ENCODE data around the gene SPATA32. TPM values are rescaled to one million over a fixed set of nuclear protein-coding genes. Genes with fewer than 3 reads are reported as not detected.

The SPATA32 gene
- total RNA-seq, 1 experiment from 2014 or later, result 0.15 TPM

GRCh38 chr17:45307290-45308015 lies 45.6 kb upstream of the SPATA32 start:
- no TSS peak for BruUV-seq (replicated peaks)
- ATAC-seq, result no peak
- DNase-seq (ENCODE audit: low read depth, low spot score), result no peak
- intact Hi-C loops (cut with micrococcal nuclease), result no loop called here
- ChIA-PET CTCF (interaction anchor here (0.6 to 1.5 kb wide), 2 partner anchors 12 to 63 kb away, joined by 4 read pairs; no protein-coding TSS in a partner anchor), POLR2A (interaction anchor here (0.6 kb wide), 1 partner anchor 70 kb away, joined by 3 read pairs; no protein-coding TSS in a partner anchor), RAD21 (ENCODE audit: low non-redundant PET in 1 of 2, low total read pairs in 2 of 2, uncharacterized antibody in 2 of 2, unreplicated experiment in 2 of 2) (no interaction called here)
- Histone ChIP-seq H3K27me3 (ENCODE audit: insufficient read depth, low read length) (no peaks in the 10 kb centered on the region), H3K4me1 (ENCODE audit: control insufficient read depth in 1 of 2, insufficient read depth in 2 of 2, low read length in 2 of 2) (peaks cover 50 to 84% of the 10 kb centered on the region in 2 experiments), H3K9me2 (ENCODE audit: insufficient read depth) (no peaks in the 10 kb centered on the region), H3K27ac (ENCODE audit: low read depth, low read length) (peak overlapping the region; percentile 40), H3K79me2 (ENCODE audit: insufficient read depth, low read length) (peaks cover 100% of the 10 kb centered on the region), H3K36me3 (ENCODE audit: control insufficient read depth in 1 of 2, insufficient read depth in 2 of 2, low read length in 2 of 2) (peaks cover 0 to 24% of the 10 kb centered on the region in 2 experiments; a peak in 2 of 4 replicates), H3K9ac (ENCODE audit: low read length) (0 out of 2 replicates have a peak overlapping the region, but pooled peaks have one; percentile 1), H2AFZ (ENCODE audit: low read depth, low read length, poor library complexity, severe bottlenecking) (no peak overlapping the region), H3K4me3 (replicated peaks in 1 of 2; ENCODE audit: low read depth in 1 of 2, low read length in 2 of 2) (no peak overlapping the region), H3K4me2 (ENCODE audit: low read length) (peak overlapping the region; percentile 42), H4K20me1 (ENCODE audit: insufficient read depth) (peaks cover 34% of the 10 kb centered on the region; the same call in 1 of the 2 replicates), H3K9me3 (ENCODE audit: control insufficient read depth in 1 of 2, insufficient read depth in 1 of 2, low read depth in 1 of 2, low read length in 2 of 2) (no peaks in the 10 kb centered on the region)
- peak; percentile 46 for TF ChIP-seq TCF7L2 (IDR thresholded peaks at IDR 0.05; ENCODE audit: borderline replicate concordance, extremely low read depth, insufficient read depth, insufficient read length)
- no peak for TF ChIP-seq SP1 (IDR thresholded peaks at IDR 0.05; ENCODE audit: low read depth)

GRCh38 chr17:45306623-45307022 lies 44.7 kb upstream of the SPATA32 start:
- no TSS peak for BruUV-seq (replicated peaks)
- Histone ChIP-seq H3K27ac (ENCODE audit: low read depth, low read length) (no peak overlapping the region), H3K4me3 (replicated peaks in 1 of 2; ENCODE audit: low read depth in 1 of 2, low read length in 2 of 2) (no peak overlapping the region), H3K9me2 (ENCODE audit: insufficient read depth) (no peaks in the 10 kb centered on the region), H2AFZ (ENCODE audit: low read depth, low read length, poor library complexity, severe bottlenecking) (no peak overlapping the region), H4K20me1 (ENCODE audit: insufficient read depth) (peaks cover 26% of the 10 kb centered on the region; the same call in 1 of the 2 replicates), H3K27me3 (ENCODE audit: insufficient read depth, low read length) (no peaks in the 10 kb centered on the region), H3K4me1 (ENCODE audit: control insufficient read depth in 1 of 2, insufficient read depth in 2 of 2, low read length in 2 of 2) (peaks cover 44 to 77% of the 10 kb centered on the region in 2 experiments), H3K36me3 (ENCODE audit: control insufficient read depth in 1 of 2, insufficient read depth in 2 of 2, low read length in 2 of 2) (peaks cover 0 to 22% of the 10 kb centered on the region in 2 experiments; a peak in 2 of 4 replicates), H3K4me2 (ENCODE audit: low read length) (peak overlapping the region; percentile 12; the same call in 1 of the 2 replicates), H3K9me3 (ENCODE audit: control insufficient read depth in 1 of 2, insufficient read depth in 1 of 2, low read depth in 1 of 2, low read length in 2 of 2) (no peaks in the 10 kb centered on the region), H3K79me2 (ENCODE audit: insufficient read depth, low read length) (peaks cover 100% of the 10 kb centered on the region), H3K9ac (ENCODE audit: low read length) (no peak overlapping the region)
- no peak for DNase-seq (ENCODE audit: low read depth, low spot score)
- ChIA-PET RAD21 (ENCODE audit: low non-redundant PET in 1 of 2, low total read pairs in 2 of 2, uncharacterized antibody in 2 of 2, unreplicated experiment in 2 of 2) (no interaction called here), POLR2A (no interaction called here), CTCF (interaction anchor here (0.8 to 1.5 kb wide), 2 partner anchors 11 to 78 kb away, joined by 3 to 4 read pairs; no protein-coding TSS in a partner anchor)
- ATAC-seq, result no peak
- intact Hi-C loops (cut with micrococcal nuclease), result loop anchor here (1.0 kb wide), 1 partner anchor 9 kb away; no protein-coding TSS in a partner anchor
- no peak for TF ChIP-seq SRF (IDR thresholded peaks at IDR 0.05; ENCODE audit: low read depth)
- TF ChIP-seq SP1 (IDR thresholded peaks at IDR 0.05; ENCODE audit: low read depth), result no peak
- peak in 2 of 3 experiments; percentile 9 to 38; a peak in 2 of 6 replicates for TF ChIP-seq CTCF (IDR thresholded peaks at IDR 0.05 in 2 of 3, conservative IDR thresholded peaks at IDR 0.05 in 1 of 3; ENCODE audit: borderline replicate concordance in 1 of 3, insufficient read depth in 1 of 3, low read depth in 2 of 3, low read length in 2 of 3)
- TF ChIP-seq ZNF274 (IDR thresholded peaks at IDR 0.05; ENCODE audit: low read depth, low read length), result no peak
- TF ChIP-seq RAD21 (IDR thresholded peaks at IDR 0.05; ENCODE audit: low read depth), result peak; percentile 29; the same call in 1 of the 2 replicates

All from HCT116 (cell line).